Panc1 (cell line): ENCODE data around the gene UBR3. TPM values are rescaled to one million over a fixed set of nuclear protein-coding genes. Genes with fewer than 3 reads are reported as not detected.

Source experiments
- ATAC-seq: fragments of 200-7000 bp; cut with Tn5 transposase; 2 replicates; pipeline ENCODE4 v1.9.1; 2020; ENCODE audit warnings: mild to moderate bottlenecking, moderate library complexity
- BruUV-seq: library from RNA; stranded (reverse); fragments of 400-500 nt; replicated peaks from 2 replicates; lab custom pipeline; 2021; lab: Mats Ljungman, UMichigan
- CTCF ChIA-PET: fragments of 300-600 bp; sonication (Branson Sonifier 250); formaldehyde crosslinking; loops from one replicate; lab custom pipeline; 2022; ENCODE audit warnings: antibody characterized with exemption; lab: Charles Lee
- POLR2A ChIA-PET: fragments of 300-600 bp; sonication (Branson Sonifier 250); formaldehyde crosslinking; loops from one replicate; lab custom pipeline; 2022; ENCODE audit warnings: antibody characterized with exemption; lab: Charles Lee
- DNase-seq: peaks from one replicate; pipeline ENCODE4 v3.0.0-alpha.2; 2010; ENCODE audit warnings: low read depth, low spot score
- H3K27ac ChIP-seq: 2 replicates; pipeline ENCODE4 v1.5.1; 2011; ENCODE audit warnings: mild to moderate bottlenecking, low read length, inconsistent platforms
- H3K27me3 ChIP-seq: fragments of 200-500 bp; sonication (Bioruptor generic); 2 replicates; pipeline ENCODE4 v1.6.0; 2014; ENCODE audit warnings: low read length, inconsistent platforms; ENCODE audit not compliant: control insufficient read depth, insufficient read depth
- H3K36me3 ChIP-seq: fragments of 200-500 bp; sonication (Bioruptor generic); 2 replicates; pipeline ENCODE4 v1.5.1; 2014; ENCODE audit warnings: inconsistent platforms, mild to moderate bottlenecking, low read length, moderate library complexity; ENCODE audit not compliant: control insufficient read depth, insufficient read depth
- H3K4me1 ChIP-seq: 2 replicates; pipeline ENCODE4 v1.5.1; 2011; ENCODE audit warnings: inconsistent platforms, mild to moderate bottlenecking, low read length, moderate library complexity; ENCODE audit not compliant: control insufficient read depth, insufficient read depth
- H3K4me3 ChIP-seq, 2 experiments: 2 replicates each; pipeline ENCODE4 v1.5.1; 2011 to 2012; ENCODE audit warnings: low read depth in 2 of 2, low read length in 2 of 2, mild to moderate bottlenecking in 2 of 2, inconsistent platforms in 1 of 2, moderate library complexity in 1 of 2
- H3K9me3 ChIP-seq: fragments of 200-500 bp; sonication (Bioruptor generic); 2 replicates; pipeline ENCODE4 v1.5.1; 2014; ENCODE audit warnings: low read depth, mild to moderate bottlenecking, inconsistent platforms, low read length, moderate library complexity; ENCODE audit not compliant: control insufficient read depth, insufficient read depth
- POLR2AphosphoS5 ChIP-seq: IDR thresholded peaks from 2 replicates; pipeline ENCODE4 v1.6.1; 2012; ENCODE audit warnings: mild to moderate bottlenecking, low read depth, low read length, moderate library complexity
- REST ChIP-seq, 2 experiments: IDR thresholded peaks; 2 replicates each; pipeline ENCODE4 v1.6.1; 2011 to 2012; ENCODE audit warnings: low read depth in 2 of 2, control low read depth in 1 of 2, low read length in 1 of 2, mild to moderate bottlenecking in 1 of 2, moderate library complexity in 1 of 2; ENCODE audit not compliant: insufficient read depth in 1 of 2
- SIN3A ChIP-seq: IDR thresholded peaks from 2 replicates; pipeline ENCODE4 v1.6.1; 2012; ENCODE audit warnings: low read depth, mild to moderate bottlenecking, low read length, moderate library complexity, borderline replicate concordance; ENCODE audit not compliant: insufficient read depth
- TCF7L2 ChIP-seq: IDR thresholded peaks from 2 replicates; pipeline ENCODE4 v1.6.1; 2011; ENCODE audit warnings: mild to moderate bottlenecking, low read depth, low read length, inconsistent platforms
- in situ Hi-C: cut with HindIII; loops from 2 replicates; pipeline ENCODE4 v1.10.0; 2016; ENCODE audit warnings: low sequenced_read_pairs, low pct_unique_long_range_greater_than_20kb
- intact Hi-C: fragments of 100-400 bp; cut with micrococcal nuclease; formaldehyde crosslinking; loops from one replicate; pipeline ENCODE4 v1.10.0; 2022; ENCODE audit not compliant: unreplicated experiment
- total RNA-seq: library from RNA; stranded (reverse); gene quantifications from one replicate; pipeline ENCODE4 v1.2.1, GENCODE V29; 2021; ENCODE audit not compliant: unreplicated experiment
- TF ChIP-seq, protein P1 (sequence below): fragments of 450-650 bp; IDR thresholded peaks from 2 replicates; pipeline ENCODE4 v1.5.1; 2017; ENCODE audit warnings: mild to moderate bottlenecking

UBR3 gene
- total RNA-seq, 1 experiment from 2014 or later = 27.9 TPM

- no peaks in the 10 kb centered on the region for H3K27me3 ChIP-seq
- TF ChIP-seq POLR2AphosphoS5 = no peak
- no peak for TF ChIP-seq REST (IDR thresholded peaks at IDR 0.05; ENCODE audit: insufficient read depth in 1 of 2, low read depth in 2 of 2, low read length in 1 of 2)
- TF ChIP-seq SIN3A = no peak
- TF ChIP-seq, protein P1, sequence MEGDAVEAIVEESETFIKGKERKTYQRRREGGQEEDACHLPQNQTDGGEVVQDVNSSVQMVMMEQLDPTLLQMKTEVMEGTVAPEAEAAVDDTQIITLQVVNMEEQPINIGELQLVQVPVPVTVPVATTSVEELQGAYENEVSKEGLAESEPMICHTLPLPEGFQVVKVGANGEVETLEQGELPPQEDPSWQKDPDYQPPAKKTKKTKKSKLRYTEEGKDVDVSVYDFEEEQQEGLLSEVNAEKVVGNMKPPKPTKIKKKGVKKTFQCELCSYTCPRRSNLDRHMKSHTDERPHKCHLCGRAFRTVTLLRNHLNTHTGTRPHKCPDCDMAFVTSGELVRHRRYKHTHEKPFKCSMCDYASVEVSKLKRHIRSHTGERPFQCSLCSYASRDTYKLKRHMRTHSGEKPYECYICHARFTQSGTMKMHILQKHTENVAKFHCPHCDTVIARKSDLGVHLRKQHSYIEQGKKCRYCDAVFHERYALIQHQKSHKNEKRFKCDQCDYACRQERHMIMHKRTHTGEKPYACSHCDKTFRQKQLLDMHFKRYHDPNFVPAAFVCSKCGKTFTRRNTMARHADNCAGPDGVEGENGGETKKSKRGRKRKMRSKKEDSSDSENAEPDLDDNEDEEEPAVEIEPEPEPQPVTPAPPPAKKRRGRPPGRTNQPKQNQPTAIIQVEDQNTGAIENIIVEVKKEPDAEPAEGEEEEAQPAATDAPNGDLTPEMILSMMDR = no peak
- no peak for TF ChIP-seq TCF7L2
- no peaks in the 10 kb centered on the region for H3K9me3 ChIP-seq
- H3K27ac ChIP-seq = no peak overlapping the region
- ATAC-seq (no peak), DNase-seq (no peak)
- BruUV-seq = no TSS peak
- intact Hi-C loops (no loop called here), in situ Hi-C loops (no loop called here)
- POLR2A ChIA-PET = no interaction called here
- H3K36me3 ChIP-seq = no peaks in the 10 kb centered on the region
- CTCF ChIA-PET = interaction anchor here (0.6 kb wide), 1 partner anchor 832 kb away, joined by 7 read pairs; no protein-coding TSS in a partner anchor
- no peaks in the 10 kb centered on the region for H3K4me1 ChIP-seq
- H3K4me3 ChIP-seq = no peak overlapping the region
These were observed 202.3 kb downstream of the UBR3 start for GRCh38 chr2:170029551-170029950.

GRCh38 chr2:170030040-170030439, 202.8 kb downstream of the UBR3 start:
- in situ Hi-C loops (no loop called here), intact Hi-C loops (no loop called here)
- DNase-seq (no peak), ATAC-seq (no peak)
- no peaks in the 10 kb centered on the region for H3K36me3 ChIP-seq
- no peaks in the 10 kb centered on the region for H3K4me1 ChIP-seq
- TF ChIP-seq POLR2AphosphoS5 (no peak), SIN3A (no peak), TCF7L2 (no peak), REST (IDR thresholded peaks at IDR 0.05; ENCODE audit: insufficient read depth in 1 of 2, low read depth in 2 of 2, low read length in 1 of 2) (no peak)
- TF ChIP-seq, protein P1 = no peak
- H3K9me3 ChIP-seq = no peaks in the 10 kb centered on the region
- no peak overlapping the region for H3K27ac ChIP-seq
- no TSS peak for BruUV-seq
- no peaks in the 10 kb centered on the region for H3K27me3 ChIP-seq
- H3K4me3 ChIP-seq = no peak overlapping the region
- POLR2A ChIA-PET = no interaction called here
- CTCF ChIA-PET = interaction anchor here (0.6 kb wide), 1 partner anchor 832 kb away, joined by 7 read pairs; no protein-coding TSS in a partner anchor
